HepG2 (cell line): ENCODE data around the gene TUBGCP6. TPM values are rescaled to one million over a fixed set of nuclear protein-coding genes. Genes with fewer than 3 reads are reported as not detected.
A peak's percentile ranks its signal among the peaks of the same experiment; 100 is the strongest.

Experiments
- ATAC-seq: fragments of 200-7000 bp; cut with Tn5 transposase; 3 replicates; pipeline ENCODE4 v1.9.1; 2020; ENCODE audit warnings: mild to moderate bottlenecking, moderate library complexity
- BruUV-seq: library from RNA; stranded (reverse); fragments of 400-500 nt; replicated peaks from 2 replicates; lab custom pipeline; 2021; lab: Mats Ljungman, UMichigan
- CTCF ChIA-PET: fragments of 300-600 bp; formaldehyde crosslinking; extraction: SDS; loops from one replicate; lab custom pipeline; 2021; ENCODE audit warnings: low total read pairs, inconsistent platforms, low intra/inter-chr PET ratio; lab: Yijun Ruan, JAX
- POLR2A ChIA-PET: fragments of 350-600 bp; sonication (Branson Sonifier 250); formaldehyde crosslinking; loops from one replicate; lab custom pipeline; 2020; ENCODE audit warnings: antibody characterized with exemption, inconsistent platforms; lab: Yijun Ruan, JAX
- DNase-seq: peaks from one replicate; pipeline ENCODE4 v3.0.0-alpha.2; 2015; ENCODE audit warnings: low spot score
- FAIRE-seq: peaks from 3 replicates; lab custom pipeline; 2011; peaks lifted over from hg19 to GRCh38; lab: Jason Lieb, UNC
- H2AFZ ChIP-seq: one replicate; pipeline ENCODE4 v1.6.1; 2011; ENCODE audit warnings: low read length, inconsistent platforms
- H3K27ac ChIP-seq: fragments of 300-600 bp; 3 replicates; pipeline ENCODE4 v1.8.0; 2011; ENCODE audit warnings: mixed run types, mild to moderate bottlenecking, mixed read lengths, low read length, inconsistent platforms; ENCODE audit not compliant: insufficient read depth; ENCODE audit errors: extremely low read length
- H3K27me3 ChIP-seq, 2 experiments: fragments of 200-600 bp in 1 of 2; 2 replicates in 1 of 2; 3 replicates in 1 of 2; pipeline versions ENCODE4 v1.6.0 to v1.8.0; 2011; ENCODE audit warnings: low read length in 2 of 2, mild to moderate bottlenecking in 2 of 2, moderate library complexity in 2 of 2, inconsistent platforms in 1 of 2; ENCODE audit not compliant: insufficient read depth in 2 of 2, control insufficient read depth in 1 of 2
- H3K36me3 ChIP-seq, 2 experiments: fragments of 200-600 bp in 1 of 2; replicated peaks in 1 of 2; 2 replicates in 1 of 2; 3 replicates in 1 of 2; pipeline versions ENCODE4 v1.5.1 to v1.8.0; 2011; ENCODE audit warnings: low read length in 2 of 2, inconsistent platforms in 1 of 2; ENCODE audit not compliant: insufficient read depth in 2 of 2, control insufficient read depth in 1 of 2
- H3K4me1 ChIP-seq: 2 replicates; pipeline ENCODE4 v1.5.1; 2012; ENCODE audit warnings: low read length, inconsistent platforms; ENCODE audit not compliant: insufficient read depth
- H3K4me2 ChIP-seq: 2 replicates; pipeline ENCODE4 v1.6.0; 2011; ENCODE audit warnings: low read depth, low read length, inconsistent platforms
- H3K4me3 ChIP-seq, 3 experiments: fragments of 200-600 bp in 1 of 3; sonication (generic), shearing (Covaris generic) in 1 of 3; replicated peaks in 1 of 3; 2 replicates each; pipeline ENCODE4 v1.5.1; 2011 to 2016; ENCODE audit warnings: low read length in 3 of 3, inconsistent platforms in 2 of 3, low read depth in 2 of 3, mild to moderate bottlenecking in 2 of 3, control low read depth in 1 of 3, mixed read lengths in 1 of 3; ENCODE audit not compliant: insufficient read depth in 1 of 3
- H3K79me2 ChIP-seq: one replicate; pipeline ENCODE4 v1.6.1; 2011; ENCODE audit warnings: low read length, inconsistent platforms; ENCODE audit not compliant: insufficient read depth
- H3K9ac ChIP-seq: 2 replicates; pipeline ENCODE4 v1.6.0; 2011; ENCODE audit warnings: mild to moderate bottlenecking, low read depth, low read length, inconsistent platforms; ENCODE audit not compliant: insufficient read depth
- H3K9me3 ChIP-seq: 2 replicates; pipeline ENCODE4 v1.5.1; 2012; ENCODE audit warnings: mild to moderate bottlenecking, low read length
- H4K20me1 ChIP-seq: 2 replicates; pipeline ENCODE4 v1.6.0; 2011; ENCODE audit warnings: inconsistent platforms, mild to moderate bottlenecking, low read length, moderate library complexity; ENCODE audit not compliant: insufficient read depth
- CREM ChIP-seq, 2 experiments: sonication (generic) in 1 of 2; formaldehyde crosslinking in 1 of 2; IDR thresholded peaks; 2 replicates each; pipeline versions ENCODE4 v1.4.0 to v1.6.1; 2016 to 2020; ENCODE audit warnings: antibody characterized with exemption in 1 of 2, mild to moderate bottlenecking in 1 of 2, missing genetic modification reagents in 1 of 2
- HOXA3 ChIP-seq: sonication (generic); formaldehyde crosslinking; IDR thresholded peaks from 2 replicates; pipeline ENCODE4 v1.5.0; 2020; ENCODE audit warnings: missing genetic modification reagents
- NFRKB ChIP-seq: fragments of 450-650 bp; IDR thresholded peaks from 2 replicates; pipeline ENCODE4 v1.6.1; 2017
- ZBTB33 ChIP-seq: sonication (generic); formaldehyde crosslinking; IDR thresholded peaks from 2 replicates; pipeline ENCODE4 v1.4.0; 2020; ENCODE audit warnings: missing genetic modification reagents
- ZBTB38 ChIP-seq: sonication (generic); formaldehyde crosslinking; IDR thresholded peaks from 2 replicates; pipeline ENCODE4 v1.5.1; 2020; ENCODE audit warnings: mild to moderate bottlenecking, missing genetic modification reagents
- ZNF121 ChIP-seq: sonication (generic); formaldehyde crosslinking; IDR thresholded peaks from 2 replicates; pipeline ENCODE4 v1.5.0; 2020; ENCODE audit warnings: mild to moderate bottlenecking, missing genetic modification reagents
- ZNF570 ChIP-seq: sonication (generic); formaldehyde crosslinking; IDR thresholded peaks from 2 replicates; pipeline ENCODE4 v1.4.0; 2020; ENCODE audit warnings: mild to moderate bottlenecking, missing genetic modification reagents, borderline replicate concordance
- WGBS: methylation state at CpG from one replicate; pipeline ENCODE4 v1.1.6; 2017; ENCODE audit warnings: low lambda C conversion rate; 5-methylcytosine and 5-hydroxymethylcytosine counted together
- in situ Hi-C: cut with HindIII; loops from 2 replicates; pipeline ENCODE4 v1.10.0; 2017; ENCODE audit warnings: low pct_unique_long_range_greater_than_20kb; ENCODE audit not compliant: extremely low pct_ligation_motif_present
- intact Hi-C: fragments of 100-400 bp; cut with micrococcal nuclease; formaldehyde crosslinking; loops from one replicate; pipeline ENCODE4 v1.10.0; 2022; ENCODE audit not compliant: unreplicated experiment
- polyA plus RNA-seq, 8 experiments: library from polyadenylated mRNA; depleted of rRNA in 3 of 8; stranded (reverse) in 7 of 8; unstranded in 1 of 8; fragments of >200 nt; fragmentation: Illumina TruSeq in 4 of 8; extraction: Trizol in 4 of 8; gene quantifications; 2 replicates each; pipeline versions ENCODE4 v1.2.1 to v1.2.3, GENCODE V29; 2011 to 2016; ENCODE audit warnings: low read depth in 4 of 8, missing spikeins in 1 of 8, mixed read lengths in 1 of 8; ENCODE audit not compliant: insufficient read depth in 1 of 8
- total RNA-seq, 5 experiments: library from RNA; depleted of rRNA; stranded (reverse); fragments of >200 nt; fragmentation: Illumina TruSeq; extraction: Trizol; gene quantifications; 2 replicates each; pipeline ENCODE4 v1.2.3, GENCODE V29; 2016; ENCODE audit warnings: low read depth in 1 of 5

The TUBGCP6 gene
- total and polyA plus RNA-seq, 2 of the 13 experiments (the other 11 are each of a cell fraction or from before 2014, with no cell fraction given), result 14.6 to 15.7 TPM

DNA sequence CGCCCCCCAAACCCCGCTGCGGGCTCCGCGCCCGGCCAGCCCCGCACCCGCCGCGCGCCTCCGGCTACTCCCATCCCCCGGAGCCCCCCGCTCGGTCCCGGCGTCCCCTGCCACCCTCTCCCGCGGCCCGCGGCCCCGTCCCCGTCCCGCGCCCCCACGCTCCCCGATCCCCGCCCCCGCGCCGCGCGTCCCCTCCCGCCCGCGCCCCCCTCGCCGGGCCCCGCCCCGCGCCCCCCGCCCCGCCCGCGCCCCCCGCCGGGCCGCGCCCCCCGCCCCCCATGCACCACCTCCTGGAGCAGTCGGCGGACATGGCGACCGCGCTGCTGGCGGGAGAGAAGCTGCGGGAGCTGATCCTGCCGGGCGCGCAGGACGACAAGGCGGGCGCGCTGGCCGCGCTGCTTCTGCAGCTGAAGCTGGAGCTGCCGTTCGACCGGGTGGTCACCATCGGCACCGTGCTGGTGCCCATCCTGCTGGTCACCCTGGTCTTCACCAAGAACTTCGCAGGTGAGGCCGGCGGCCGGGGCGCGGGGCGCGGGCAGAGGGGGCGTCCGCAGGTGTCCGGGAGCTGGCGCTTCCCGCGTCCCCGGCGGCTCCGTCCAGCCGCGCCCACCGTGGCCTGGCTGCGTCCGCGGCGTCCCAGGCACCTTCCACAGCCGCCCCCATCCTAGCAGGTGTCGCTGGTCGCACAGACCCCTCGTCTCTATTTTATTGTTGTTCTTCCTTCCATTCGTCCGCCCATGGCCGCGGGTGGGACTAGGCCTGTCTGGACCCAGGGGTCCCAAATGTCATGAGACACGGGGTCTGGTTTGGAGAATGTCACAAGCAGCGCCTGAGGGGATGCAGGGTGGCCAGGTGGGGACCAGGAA is 74.1 kb downstream of the TUBGCP6 start, which contains the start of gene PANX2:
TSS of gene PANX2 (plus strand) at position 279 of the 866 bp plus-strand sequence. CDS start at position 279, 0 bp downstream.
- H3K4me2 ChIP-seq, result peak within 1 kb of the TSS; percentile 66
- H3K9me3 ChIP-seq, result no peaks in the 10 kb centered on the region
- TF ChIP-seq ZNF570 (CRISPR knock-in tag) (no peak), ZBTB38 (CRISPR knock-in tag) (peak; percentile 37; the same call in 1 of the 2 replicates), ZNF121 (CRISPR knock-in tag) (no peak), CREM (IDR thresholded peaks at IDR 0.05) (no peak), CREM (CRISPR knock-in tag; IDR thresholded peaks at IDR 0.05) (no peak), ZBTB33 (CRISPR knock-in tag) (0 out of 2 replicates have a peak, but pooled peaks have one; percentile 13), HOXA3 (CRISPR knock-in tag) (0 out of 2 replicates have a peak, but pooled peaks have one; percentile 7), NFRKB (no peak)
- CTCF ChIA-PET, result no interaction called here
- H3K9ac ChIP-seq, result peak within 1 kb of the TSS; percentile 55
- H3K4me3 ChIP-seq, result peak within 1 kb of the TSS; percentile 47 to 64 (median 49); a peak in 4 of 6 replicates
- H3K27me3 ChIP-seq, result peaks cover 0 to 11% of the 10 kb centered on the region in 2 experiments; a peak in 2 of 5 replicates
- intact Hi-C loops (no loop called here), in situ Hi-C loops (no loop called here)
- ATAC-seq, result no peak
- peak within 1 kb of the TSS; percentile 45 for H3K27ac ChIP-seq
- H3K79me2 ChIP-seq, result no peaks in the 10 kb centered on the region
- peaks cover 19% of the 10 kb centered on the region for H3K4me1 ChIP-seq
- no TSS peak for BruUV-seq
- no peak within 1 kb of the TSS for H2AFZ ChIP-seq
- no peak for FAIRE-seq
- no peaks in the 10 kb centered on the region for H3K36me3 ChIP-seq
- no peaks in the 10 kb centered on the region for H4K20me1 ChIP-seq
- WGBS, result 73% methylated on average over 68 of the region's 105 CpGs
- POLR2A ChIA-PET, result interaction anchor here (1.2 kb wide), 1 partner anchor 16 kb away, joined by 3 read pairs; no protein-coding TSS in a partner anchor
- DNase-seq, result no peak
